GM19438 (cell line): ENCODE measurements around the gene TPK1.
A peak's percentile ranks its signal among the peaks of the same experiment; 100 is the strongest.
"Not testable (repeated sequence)": the region's sequence is repeated elsewhere in the genome, so short reads cannot be mapped to it uniquely, and the experiment has no call there.

Experiments
- ATAC-seq: cut with Tn5 transposase; IDR thresholded peaks from one replicate; pipeline ENCODE4 v1.9.1; 2021; ENCODE audit warnings: low read depth; ENCODE audit not compliant: unreplicated experiment

TPK1 gene

GRCh38 chr7:144730224-144730623, 105.6 kb downstream of the TPK1 start:
- ATAC-seq, result no peak

GRCh38 chr7:144729226-144729625, 106.6 kb downstream of the TPK1 start:
- no peak for ATAC-seq

GRCh38 chr7:144728551-144728950, 107.3 kb downstream of the TPK1 start:
- ATAC-seq, result no peak

- not testable (repeated sequence) for ATAC-seq
Observed at GRCh38 chr7:144726840-144727239, 109.0 kb downstream of the TPK1 start.

GRCh38 chr7:144725070-144725469, 110.8 kb downstream of the TPK1 start:
- ATAC-seq, result peak; percentile 98

- ATAC-seq, result no peak
Observed at GRCh38 chr7:144723301-144723700, 112.6 kb downstream of the TPK1 start.

- no peak for ATAC-seq
Observed at GRCh38 chr7:144720710-144721109, 115.1 kb downstream of the TPK1 start.

- no peak for ATAC-seq
Observed at GRCh38 chr7:144720149-144720548, 115.7 kb downstream of the TPK1 start.

- no peak for ATAC-seq
Observed at GRCh38 chr7:144717720-144718119, 118.1 kb downstream of the TPK1 start.

- no peak for ATAC-seq
Observed at GRCh38 chr7:144713850-144714249, 122.0 kb downstream of the TPK1 start.

- no peak for ATAC-seq
Observed at GRCh38 chr7:144710791-144711190, 125.1 kb downstream of the TPK1 start.

GRCh38 chr7:144709066-144709465, 126.8 kb downstream of the TPK1 start:
- no peak for ATAC-seq

GRCh38 chr7:144691240-144691639, 144.6 kb downstream of the TPK1 start:
- ATAC-seq, result no peak

- ATAC-seq, result no peak
Observed at GRCh38 chr7:144682581-144683280, 153.1 kb downstream of the TPK1 start.

GRCh38 chr7:144676492-144676891, 159.4 kb downstream of the TPK1 start:
- no peak for ATAC-seq

- no peak for ATAC-seq
Observed at GRCh38 chr7:144674550-144674949, 161.3 kb downstream of the TPK1 start.

- no peak for ATAC-seq
Observed at GRCh38 chr7:144672869-144673268, 163.0 kb downstream of the TPK1 start.

GRCh38 chr7:144671429-144671828, 164.4 kb downstream of the TPK1 start:
- ATAC-seq, result no peak

GRCh38 chr7:144670218-144670617, 165.6 kb downstream of the TPK1 start:
- no peak for ATAC-seq

GRCh38 chr7:144668503-144668902, 167.3 kb downstream of the TPK1 start:
- no peak for ATAC-seq

- no peak for ATAC-seq
Observed at GRCh38 chr7:144665689-144666381, 170.0 kb downstream of the TPK1 start.

GRCh38 chr7:144659211-144659610, 176.6 kb downstream of the TPK1 start:
- ATAC-seq, result no peak
